Hepatic stellate cell (primary cell): Measurements from ENCODE around the gene ATAD3C.
"Not testable (repeated sequence)": the region's sequence is repeated elsewhere in the genome, so short reads cannot be mapped to it uniquely, and the experiment has no call there.

Experiments
- DNase-seq: peaks from one replicate; pipeline ENCODE4 v3.0.0; 2011; ENCODE audit warnings: low spot score

ATAD3C gene

DNA sequence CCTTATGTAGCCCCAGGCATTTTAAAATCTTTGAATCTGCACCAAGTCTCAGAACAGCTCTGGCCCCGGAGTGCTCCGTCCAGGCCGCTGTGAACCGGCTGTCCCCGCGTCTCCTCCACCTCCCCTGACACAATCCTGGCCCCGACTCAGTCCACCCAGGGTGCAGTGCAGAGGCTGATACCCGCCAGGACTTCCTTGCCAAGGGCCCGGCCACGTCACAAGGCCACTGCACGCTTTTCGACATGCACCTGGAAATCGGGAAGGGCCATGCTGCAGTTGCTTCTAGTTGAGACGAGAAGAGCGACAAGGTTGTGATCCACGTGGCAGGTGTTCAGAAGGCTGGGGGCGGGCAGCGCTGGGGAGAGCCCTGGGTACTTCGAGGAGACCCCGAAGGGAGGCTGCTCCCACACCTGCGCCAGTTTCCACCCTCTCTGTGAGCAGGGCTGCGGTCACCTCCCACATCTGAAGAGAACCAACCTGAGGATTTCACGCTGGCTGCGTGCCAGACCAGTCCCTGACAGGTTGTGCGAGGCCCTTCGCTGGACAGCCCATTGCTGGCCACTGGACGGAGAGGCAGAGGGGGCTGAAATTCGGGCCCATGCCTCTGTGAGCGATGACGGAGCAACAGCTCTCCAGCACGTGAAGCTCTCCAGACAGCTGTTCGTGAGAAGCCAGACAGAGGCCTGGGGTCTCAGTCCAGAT is 7.3 kb upstream of the ATAD3C start:
- no peak for DNase-seq

DNA sequence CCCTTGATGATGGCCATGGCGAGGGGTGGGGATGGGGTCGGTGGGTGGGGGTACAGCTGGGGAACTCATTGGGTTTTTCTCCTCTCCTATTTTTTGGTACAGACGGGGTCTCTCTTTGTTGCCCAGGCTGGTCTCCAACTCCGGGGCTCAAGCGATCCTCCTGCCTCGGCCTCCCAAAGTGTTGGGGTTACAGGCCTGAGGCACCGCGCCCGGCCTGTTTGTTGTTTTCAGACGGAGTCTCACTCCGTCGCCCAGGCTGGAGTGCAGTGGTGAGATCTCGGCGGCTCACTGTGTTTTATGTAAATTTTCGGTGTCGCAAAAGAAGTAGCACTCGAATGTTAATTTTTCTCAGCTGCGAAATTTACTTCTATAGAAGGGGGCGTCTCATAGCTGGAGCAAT is 2.9 kb upstream of the ATAD3C start:
- not testable (repeated sequence) for DNase-seq

DNA sequence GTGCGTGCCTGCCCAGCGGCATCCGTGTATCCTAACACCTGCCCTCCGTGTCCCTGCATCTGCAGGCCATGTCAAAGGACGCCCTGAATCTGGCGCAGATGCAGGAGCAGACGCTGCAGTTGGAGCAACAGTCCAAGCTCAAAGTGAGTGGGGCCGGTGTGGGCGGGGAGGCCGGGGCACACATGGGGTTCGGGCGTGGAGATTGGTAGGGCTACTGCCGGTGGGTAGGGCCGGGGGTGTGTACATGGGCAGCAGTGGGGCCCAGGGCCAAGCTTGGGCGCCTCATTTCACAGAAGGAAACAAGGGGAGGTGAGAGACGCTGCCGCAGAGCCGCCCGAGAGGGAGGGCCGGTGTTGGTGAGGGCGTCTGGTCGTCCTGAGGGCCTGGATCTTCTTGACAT is 1.1 kb downstream of the ATAD3C start:
- not testable (repeated sequence) for DNase-seq

DNA sequence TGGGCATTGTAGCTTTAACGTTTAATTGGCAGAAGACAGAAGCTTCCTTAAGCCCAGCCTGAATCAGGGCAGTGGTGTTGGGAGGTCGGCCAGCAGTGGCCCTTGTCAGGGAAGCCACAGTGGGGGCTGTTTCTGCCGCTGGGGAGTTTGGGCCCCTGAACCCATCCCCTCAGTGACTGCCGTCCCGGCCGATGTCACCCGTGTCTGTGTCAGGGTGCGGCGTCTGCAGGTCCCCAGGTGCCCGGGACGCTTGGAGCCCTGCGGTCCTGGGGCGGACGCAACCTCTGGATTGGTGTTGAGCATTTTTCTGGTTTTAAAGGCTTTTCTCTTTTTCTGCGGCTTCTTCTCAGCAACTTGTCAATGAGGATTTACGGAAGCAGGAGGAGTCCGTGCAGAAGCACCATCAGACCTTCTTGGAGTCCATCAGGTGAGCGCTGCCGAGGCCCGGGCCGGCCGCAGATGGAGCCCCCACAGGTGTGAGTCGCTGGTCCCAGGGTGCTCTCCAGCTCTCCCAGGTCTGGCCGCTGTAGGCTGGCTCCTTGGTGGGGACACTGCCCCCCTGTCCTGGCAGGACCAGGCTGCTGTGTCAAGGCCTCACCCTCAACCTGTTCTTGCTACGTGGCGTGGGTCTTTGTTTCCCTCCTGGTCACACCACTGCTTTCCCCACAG is 2.3 kb downstream of the ATAD3C start:
- no peak for DNase-seq

DNA sequence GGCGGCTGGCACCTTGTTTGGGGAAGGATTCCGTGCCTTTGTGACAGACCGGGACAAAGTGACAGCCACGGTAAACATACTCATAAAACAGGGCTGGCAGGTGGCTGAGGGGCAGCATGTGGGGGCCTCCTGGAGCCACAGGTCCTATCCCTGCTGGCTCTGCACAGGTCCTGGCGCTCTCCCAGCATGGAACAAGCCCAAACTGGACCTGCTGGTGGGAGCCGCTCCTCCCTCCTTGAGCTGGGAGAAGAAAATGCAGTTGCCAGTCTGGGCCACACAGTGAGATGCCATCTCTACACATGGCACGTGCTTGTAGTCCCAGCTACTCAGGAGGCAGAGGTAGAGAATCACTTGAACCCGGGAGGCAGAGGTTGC is 2.9 kb downstream of the ATAD3C start:
- not testable (repeated sequence) for DNase-seq

DNA sequence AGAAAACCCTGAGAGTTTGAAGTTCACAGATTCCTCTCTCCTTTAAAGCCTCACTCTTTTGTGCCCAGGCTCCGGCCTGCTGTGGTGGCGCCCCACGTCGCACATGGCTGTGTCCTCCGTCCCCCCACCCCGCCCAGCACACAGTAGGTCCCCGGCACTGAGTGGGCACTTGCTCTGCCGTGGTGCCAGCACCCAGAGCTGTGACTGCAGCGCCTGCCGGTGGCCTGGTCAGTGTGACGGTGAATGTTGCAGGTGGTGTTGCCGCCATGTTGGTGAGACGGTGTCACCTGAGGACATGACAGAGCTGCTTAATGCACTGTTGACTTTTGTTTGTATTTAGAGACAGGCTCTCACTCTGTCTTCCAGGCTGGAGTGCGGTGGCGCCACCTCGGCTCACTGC is 3.4 kb downstream of the ATAD3C start:
- DNase-seq = no peak

DNA sequence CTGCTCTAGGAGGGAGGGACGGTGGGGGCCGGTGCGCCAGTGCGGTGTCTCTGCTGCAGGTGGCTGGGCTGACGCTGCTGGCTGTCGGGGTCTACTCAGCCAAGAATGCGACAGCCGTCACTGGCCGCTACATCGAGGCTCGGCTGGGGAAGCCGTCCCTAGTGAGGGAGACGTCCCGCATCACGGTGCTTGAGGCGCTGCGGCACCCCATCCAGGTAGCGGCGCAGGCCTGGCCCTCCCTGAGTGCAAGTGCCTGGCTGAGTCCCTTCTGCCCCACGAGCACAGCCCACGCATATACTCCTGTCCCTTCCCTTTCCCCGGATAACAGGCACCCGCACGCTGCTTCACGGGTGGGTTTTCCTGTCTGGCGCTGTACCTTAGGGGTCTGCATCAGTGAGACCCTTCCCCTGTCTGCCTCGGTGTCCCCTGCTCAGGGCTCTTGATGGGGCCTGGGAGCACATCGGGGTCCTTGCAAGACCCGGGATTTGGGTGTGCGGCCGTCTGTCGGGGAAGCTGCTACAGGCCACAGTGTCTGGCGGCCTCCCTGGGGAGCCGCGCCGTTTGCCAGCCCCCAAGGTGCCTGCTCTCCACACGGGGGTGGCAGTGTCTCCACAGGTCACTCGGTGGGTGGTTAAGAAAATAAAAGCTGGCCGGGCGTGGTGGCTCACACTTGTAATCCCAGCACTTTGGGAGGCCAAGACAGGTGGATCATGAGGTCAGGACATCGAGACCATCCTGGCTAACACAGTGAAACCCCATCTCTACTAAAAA is 5.0 kb downstream of the ATAD3C start:
- not testable (repeated sequence) for DNase-seq

DNA sequence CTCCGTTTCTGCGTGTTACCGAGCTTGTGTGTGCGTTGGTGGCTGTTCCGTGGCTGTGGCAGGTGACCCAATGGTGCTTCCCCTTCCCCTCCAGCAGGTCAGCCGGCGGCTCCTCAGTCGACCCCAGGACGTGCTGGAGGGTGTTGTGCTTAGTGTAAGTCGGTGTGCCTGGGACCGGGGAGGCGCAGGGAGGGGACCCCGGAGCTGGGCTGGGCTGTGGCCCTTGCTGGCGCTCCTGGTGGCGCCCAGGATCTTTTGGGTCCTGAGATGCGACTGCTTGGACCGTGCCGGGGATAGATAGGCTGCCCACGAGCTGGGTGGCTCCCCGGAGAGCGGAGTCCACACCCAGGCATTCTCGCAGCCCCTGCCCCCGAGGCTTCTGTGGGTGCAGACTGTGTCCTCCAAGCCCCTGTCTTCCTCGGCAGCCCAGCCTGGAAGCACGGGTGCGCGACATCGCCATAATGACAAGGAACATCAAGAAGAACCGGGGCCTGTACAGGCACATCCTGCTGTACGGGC is 5.9 kb downstream of the ATAD3C start:
- no peak for DNase-seq

DNA sequence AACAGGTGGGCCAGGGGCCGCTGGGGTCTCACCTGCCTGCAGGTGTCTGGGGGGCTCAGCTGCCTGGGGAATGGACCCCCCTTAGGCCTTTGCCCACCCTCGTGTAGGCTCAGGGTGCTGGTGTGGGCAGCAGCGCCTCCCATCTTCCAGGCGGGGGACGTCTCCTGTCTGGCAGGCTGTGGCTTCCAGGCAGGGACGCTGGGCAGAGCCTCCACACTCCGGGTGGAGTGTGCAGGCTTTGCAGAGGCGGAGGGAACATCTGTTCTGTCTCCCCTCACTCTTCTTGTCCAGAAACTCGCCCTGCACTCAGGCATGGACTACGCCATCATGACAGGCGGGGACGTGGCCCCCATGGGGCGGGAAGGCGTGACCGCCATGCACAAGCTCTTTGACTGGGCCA is 6.4 kb downstream of the ATAD3C start:
- not testable (repeated sequence) for DNase-seq

DNA sequence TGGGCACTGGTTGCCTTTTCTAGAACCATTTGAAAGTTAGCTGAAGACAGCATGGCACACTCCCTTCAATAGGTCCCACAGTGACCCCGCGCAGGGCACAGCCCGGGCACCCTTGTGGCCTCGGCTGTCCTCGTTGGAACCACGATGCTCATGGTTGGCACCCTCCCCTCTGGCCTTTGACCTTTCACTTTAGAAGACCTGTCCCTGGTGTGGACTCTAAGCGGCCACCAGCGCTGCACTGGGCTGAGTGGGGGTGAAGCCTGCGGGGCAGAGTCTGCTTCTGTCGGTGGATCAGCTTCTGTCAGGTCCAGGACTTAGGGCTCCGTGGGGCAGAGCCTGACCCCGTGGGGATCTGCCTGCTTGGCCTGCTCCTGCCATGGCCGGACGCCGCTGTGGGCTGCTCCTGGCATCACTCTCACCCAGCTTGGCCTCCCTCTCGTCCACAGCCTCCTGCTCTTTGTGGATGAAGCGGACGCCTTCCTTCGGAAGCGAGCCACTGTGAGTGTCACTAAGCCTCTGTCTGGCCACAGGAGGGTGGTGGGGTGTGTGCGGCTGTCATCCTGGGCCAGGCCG is 7.3 kb downstream of the ATAD3C start:
- not testable (repeated sequence) for DNase-seq

DNA sequence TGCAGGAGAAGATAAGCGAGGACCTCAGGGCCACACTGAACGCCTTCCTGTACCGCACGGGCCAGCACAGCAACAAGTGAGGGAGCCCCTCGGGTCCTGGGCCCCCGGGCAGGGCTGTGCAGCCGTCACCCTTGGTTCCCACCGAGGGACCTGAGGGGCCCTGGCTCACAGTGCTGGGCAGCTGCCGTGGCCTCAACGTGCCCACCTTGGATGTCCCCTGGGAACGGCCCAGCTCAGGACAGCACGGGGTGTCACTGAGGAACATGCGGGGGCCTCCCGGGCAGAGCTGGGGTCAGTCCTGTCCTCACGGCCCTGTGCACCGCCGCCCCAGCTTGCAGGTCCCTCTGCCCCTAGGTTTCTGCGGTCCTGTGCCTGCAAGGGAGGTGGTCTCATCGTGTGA is 9.7 kb downstream of the ATAD3C start:
- DNase-seq = not testable (repeated sequence)

DNA sequence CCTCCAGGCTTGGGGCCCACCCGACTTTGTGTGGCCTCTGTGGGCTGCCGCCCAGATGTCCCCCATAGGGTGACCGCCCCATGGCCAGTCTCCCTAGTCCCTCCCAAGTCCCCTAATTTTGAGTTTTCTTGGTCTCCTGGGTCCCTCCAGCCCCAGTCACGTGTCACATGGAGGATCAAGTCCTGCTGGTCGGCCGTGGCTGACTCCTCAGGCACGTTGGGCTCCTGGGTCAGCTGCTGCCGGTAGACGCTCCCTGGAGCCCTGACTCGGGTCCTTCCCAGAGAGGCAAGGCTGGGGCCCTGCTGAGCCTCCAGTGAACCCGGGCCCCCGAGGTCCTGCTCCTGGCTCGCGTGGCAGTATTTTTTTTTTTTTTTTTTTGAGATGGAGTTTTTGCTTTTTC is 10.2 kb downstream of the ATAD3C start:
- not testable (repeated sequence) for DNase-seq

DNA sequence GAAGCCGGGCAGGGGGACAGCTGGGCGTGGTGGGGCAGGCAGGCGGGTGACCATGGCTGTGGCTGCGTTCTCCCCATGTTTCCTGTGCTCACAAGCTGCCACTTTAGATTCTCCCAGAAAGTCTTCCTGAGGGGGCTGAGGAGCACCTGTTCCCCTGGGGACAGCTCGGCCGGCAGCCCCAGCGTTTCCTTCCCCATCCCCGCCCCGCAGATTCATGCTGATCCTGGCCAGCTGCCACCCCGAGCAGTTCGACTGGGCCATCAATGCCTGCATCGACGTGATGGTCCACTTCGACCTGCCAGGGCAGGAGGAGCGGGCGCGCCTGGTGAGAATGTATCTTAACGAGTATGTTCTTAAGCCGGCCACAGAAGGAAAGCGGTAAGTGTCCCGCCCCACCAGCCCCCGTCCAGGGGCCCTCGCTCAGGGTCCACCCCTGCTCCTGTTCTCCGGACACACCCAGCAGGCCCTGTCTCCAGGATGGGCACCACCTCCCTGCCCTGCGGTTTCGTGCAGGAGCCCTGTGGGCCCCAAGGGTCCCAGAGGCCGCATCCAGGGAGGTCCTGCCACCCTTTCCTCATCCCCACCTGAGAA is 11.1 kb downstream of the ATAD3C start:
- no peak for DNase-seq

DNA sequence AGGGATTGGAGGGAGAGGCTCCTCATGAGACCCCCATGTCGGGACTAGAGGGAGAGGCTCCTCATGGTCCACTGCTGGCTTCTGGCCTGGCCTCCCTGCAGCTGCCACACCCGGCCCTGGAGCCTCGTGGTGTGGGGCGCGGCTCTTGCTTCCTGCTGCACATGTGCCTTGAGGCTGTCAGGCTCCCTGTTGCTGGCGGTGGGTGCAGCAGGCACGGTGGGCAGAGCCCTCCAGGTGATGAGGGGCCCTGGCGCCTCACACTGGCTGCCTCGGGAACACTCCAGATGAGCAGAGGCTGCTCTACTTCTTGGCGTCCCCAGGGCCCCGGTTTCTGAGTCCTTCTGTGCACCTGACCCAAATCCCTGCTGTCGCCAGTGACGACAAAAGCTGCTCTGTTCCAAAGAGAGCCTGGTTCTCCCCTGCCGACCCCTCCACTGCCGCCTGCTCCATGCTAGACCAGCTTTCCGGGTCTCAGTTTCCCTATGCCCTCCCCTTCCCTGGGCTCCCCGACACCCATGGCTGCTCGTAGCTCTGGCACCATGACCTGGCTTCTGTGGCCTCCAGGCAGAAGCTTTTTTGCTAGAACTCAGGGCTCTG is 12.3 kb downstream of the ATAD3C start:
- DNase-seq = no peak

DNA sequence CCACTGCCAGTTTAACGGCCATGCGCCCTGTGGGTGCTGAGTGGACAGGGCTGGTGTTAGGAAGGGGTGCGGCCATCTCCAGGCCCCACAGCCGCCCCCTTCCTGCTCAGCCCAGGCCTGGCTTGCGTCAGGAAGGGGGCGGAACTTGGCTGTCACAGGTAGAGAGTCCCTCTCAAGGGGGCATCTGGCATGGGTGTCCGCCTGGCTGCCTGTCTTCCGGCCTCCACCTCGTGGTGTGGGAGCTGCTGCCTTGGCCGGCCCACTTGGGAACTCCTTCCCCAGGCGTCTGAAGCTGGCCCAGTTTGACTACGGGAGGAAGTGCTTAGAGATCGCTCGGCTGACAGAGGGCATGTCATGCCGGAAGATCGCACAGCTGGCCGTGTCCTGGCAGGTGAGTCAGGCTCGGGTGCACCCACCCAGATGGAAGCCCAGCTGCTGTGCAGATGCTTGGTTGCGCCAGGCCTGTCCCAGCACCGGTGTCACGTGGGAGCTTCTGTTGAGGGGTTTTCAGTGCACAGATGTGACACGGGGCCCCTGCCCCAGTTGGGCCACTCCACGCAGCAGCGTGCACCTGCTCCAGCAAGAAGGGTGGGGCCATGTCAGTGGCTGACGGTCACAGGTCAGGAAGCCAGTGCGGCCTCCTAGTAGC is 13.0 kb downstream of the ATAD3C start:
- DNase-seq = peak; percentile 53

DNA sequence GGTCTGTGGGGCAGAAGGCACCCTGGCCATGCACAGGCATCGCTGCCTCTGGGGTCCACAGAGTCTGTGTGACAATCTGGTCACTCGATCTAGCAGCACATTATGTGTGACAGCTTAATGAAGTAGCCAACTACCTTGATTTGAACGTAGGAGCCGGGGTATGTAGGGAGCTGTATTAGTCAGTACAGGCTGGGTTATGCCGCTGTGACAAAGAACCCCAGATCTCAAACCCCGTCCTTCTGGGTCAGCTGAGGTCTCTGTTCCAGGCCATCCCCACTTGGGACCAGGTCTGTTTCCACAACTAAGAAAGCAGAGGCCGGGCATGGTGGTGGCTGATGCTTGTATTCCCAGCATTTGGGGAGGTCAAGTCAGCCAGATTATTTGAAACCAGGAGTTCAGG is 13.8 kb downstream of the ATAD3C start:
- no peak for DNase-seq

DNA sequence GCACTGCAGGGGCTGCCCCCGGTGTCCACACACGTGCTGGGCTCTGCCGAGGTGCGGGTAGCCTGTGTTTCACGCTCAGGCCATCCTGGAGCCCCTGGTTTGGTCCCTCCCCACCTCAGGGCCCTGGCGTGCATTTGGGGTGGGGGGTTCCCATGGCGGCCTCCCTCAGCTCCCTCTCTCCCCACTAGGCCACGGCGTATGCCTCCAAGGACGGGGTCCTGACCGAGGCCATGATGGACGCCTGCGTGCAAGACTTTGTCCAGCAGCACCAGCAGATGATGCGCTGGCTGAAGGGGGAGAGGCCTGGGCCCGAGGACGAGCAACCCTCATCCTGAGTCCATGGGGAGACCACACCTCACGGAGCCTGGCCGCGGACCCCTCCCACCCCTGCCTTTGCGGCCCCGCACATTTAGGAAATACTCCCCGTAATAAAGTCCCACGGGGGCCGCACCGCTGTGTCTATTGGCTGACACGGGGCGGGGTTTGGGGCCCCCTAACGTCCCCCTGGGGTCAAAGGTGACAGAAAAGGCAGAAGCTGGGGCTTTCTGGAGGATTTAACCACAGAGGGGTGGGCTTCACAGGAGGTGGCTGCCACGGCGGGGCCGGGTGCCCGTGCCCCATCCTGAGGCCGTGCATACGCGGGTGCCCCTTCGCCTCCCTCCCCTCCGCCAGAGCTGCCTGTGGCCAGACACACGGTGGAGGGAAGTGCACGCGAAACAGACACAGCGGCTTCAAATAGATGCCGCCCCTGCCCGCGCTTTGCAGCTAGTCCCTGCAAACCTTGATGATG is 18.9 kb downstream of the ATAD3C start:
- not testable (repeated sequence) for DNase-seq

DNA sequence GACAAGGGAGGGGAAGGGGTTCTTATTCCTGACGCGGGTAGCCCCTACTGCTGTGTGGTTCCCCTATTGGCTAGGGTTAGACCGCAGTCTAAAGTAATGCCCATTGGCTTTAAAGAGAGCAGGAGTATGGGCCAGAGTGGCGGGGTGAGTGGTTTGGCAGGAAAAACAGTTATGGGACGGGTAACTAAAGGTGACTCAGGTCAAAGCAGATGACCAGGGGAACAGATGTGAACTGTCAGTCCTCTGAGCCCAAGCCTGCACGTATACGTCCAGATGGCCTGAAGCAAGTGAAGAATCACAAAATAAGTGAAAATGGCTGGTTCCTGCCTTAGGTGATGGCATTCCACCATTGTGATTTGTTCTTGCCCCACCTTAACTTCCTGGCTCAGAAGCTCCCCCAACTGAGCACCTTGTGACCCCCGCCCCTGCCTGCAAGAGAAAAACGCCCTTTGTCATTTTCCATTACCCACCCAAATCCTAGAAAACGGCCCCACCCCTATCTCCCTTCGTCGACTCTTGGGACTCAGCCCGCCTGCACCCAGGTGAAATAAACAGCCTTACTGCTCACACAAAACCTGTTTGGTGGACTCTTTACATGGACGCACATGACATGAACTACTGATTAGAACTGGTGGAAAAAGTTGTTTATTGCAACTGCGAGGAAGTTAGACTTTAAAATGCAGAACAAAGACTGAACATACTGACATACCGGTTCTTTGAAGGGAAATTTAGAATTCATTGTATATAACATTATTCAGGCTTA is 21.3 kb downstream of the ATAD3C start:
- no peak for DNase-seq

DNA sequence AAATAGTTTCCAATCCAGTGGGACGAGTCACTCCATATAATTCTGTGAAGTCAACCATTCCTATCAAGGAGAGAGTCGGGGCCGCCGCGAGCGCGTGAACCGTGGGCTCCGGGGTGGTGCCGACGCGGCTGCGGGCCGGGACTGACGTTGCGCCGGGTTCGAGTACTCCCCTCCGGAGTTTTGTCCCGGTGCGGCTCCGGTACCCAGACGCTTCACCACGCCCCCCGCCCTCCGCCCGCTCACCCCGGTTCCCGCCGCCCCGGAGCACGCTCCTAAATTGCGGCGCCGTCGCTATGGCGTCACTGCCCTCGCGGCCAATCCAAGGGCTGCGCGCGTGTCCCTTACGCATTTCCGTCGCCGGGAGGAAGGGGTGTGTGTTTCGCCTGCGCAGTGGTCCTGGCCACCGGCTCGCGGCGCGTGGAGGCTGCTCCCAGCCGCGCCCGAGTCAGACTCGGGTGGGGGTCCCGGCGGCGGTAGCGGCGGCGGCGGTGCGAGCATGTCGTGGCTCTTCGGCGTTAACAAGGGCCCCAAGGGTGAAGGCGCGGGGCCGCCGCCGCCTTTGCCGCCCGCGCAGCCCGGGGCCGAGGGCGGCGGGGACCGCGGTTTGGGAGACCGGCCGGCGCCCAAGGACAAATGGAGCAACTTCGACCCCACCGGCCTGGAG is 22.0 kb downstream of the ATAD3C start, which contains the start of gene ATAD3B:
Gene ATAD3B, plus strand, starts transcription at position 377 of the 664 bp plus-strand sequence. Its CDS starts 120 bp downstream, at position 497.
- peak; percentile 98 for DNase-seq
